GM19193 (cell line): ENCODE measurements around the gene BLOC1S2.

Experiments used
- POLR2A ChIP-seq: IDR thresholded peaks from 4 replicates; pipeline ENCODE4 v1.6.1; 2011; ENCODE audit not compliant: insufficient read depth, insufficient read length; ENCODE audit errors: extremely low read depth

The BLOC1S2 gene

DNA sequence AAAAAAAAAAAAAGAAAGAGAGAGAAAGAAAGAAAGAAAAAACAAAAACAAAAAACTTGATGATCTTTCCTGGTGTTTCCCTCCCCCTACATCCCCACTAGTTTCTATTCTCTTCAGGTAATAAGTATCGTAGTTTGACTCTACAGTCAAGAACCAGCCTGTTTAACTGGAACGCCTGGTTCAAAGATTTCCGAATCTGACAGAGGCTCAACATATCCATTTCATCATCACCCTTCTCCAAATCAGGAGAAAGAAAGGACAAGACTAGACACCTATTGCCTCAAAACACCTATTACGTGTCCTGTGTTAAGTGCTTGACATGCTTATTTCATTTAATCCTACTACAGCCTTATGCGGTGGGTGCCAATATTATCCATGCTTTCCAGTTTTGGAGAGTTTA, 20.4 kb upstream of the BLOC1S2 start:
- TF ChIP-seq POLR2A: no peak

DNA sequence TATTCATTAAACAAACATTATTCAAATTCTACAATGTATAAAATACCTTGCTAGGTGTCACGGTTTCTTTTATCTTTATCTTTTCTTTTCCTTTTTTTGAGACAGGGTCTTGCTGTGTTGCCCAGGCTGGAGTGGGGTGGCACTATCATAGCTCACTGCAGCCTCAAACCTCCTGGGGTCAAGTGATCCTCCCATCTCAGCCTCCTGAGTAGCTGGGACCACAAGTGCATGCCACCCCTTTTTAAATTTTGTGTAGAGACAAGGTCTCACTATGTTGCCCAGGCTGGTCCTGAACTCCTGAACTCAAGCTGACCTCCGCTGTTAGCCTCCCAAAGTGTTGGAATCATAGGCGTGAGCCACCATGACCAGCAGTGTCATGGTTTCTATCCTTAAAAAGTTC, 17.9 kb upstream of the BLOC1S2 start:
- no peak for TF ChIP-seq POLR2A

DNA sequence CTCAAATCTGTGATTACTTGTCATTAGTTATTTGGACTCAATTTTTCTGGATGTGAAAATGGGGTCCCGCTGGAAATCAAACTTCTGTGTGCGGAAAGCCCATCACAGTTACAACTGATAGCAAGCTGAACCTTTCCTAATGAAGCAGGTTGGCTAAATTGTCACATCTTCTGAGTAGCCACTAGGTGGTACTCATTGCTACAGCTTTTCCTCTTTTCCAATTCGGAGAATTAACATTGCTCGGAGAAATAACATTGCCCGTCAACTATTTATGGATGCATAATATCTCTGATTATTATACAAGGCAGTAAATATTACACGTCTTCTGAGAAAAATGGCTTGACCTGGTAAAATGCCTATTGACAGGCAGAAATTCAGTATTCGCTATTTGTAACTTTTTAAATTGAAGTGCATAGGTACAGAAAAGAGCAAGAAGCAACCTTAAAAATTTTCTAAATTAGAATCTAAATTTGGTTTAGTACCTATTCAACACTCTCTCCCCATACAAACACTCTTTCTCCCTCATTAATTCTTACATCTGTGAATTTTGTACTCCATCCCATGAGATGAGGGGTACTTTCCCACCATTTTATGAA, 17.3 kb upstream of the BLOC1S2 start:
- no peak for TF ChIP-seq POLR2A

DNA sequence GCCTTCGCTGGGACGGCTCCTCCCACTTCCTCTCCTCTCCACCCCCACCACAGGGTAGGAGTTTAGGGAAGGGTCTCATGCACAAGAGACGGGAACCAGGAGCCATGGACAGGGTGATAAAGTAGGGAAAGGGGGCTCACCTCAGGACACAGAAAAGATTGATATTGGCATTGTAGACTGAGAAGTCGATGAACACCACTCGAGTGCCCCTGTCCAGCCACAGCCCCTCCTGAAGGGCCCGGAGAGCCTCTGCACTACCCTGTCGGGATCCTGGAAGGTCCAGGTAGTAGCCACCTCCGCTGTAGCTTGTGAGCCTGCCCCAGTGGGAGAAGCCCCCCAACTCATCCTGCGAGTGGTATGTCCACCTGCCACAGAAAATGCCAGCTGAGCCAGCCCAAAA, 10.8 kb upstream of the BLOC1S2 start:
- TF ChIP-seq POLR2A: no peak

DNA sequence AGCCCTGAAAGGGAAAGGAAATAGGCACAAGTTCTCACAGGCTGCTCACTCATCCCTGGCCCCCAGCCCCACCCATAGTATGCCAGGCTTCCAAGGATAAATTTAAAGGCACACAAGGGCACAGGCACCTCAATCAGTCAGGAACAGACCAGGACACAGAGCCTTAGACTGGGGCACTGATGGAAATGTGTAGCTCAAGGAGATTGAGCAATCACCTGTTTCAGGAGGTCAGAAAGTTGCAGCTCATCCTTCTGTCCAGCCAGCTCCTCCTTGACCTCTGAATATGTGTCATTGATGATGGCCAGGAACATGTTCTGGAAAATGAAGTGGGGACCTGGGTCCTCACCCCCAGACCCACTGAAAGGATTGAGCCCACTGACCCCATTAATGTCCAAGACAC, 6.6 kb upstream of the BLOC1S2 start:
- TF ChIP-seq POLR2A: no peak

DNA sequence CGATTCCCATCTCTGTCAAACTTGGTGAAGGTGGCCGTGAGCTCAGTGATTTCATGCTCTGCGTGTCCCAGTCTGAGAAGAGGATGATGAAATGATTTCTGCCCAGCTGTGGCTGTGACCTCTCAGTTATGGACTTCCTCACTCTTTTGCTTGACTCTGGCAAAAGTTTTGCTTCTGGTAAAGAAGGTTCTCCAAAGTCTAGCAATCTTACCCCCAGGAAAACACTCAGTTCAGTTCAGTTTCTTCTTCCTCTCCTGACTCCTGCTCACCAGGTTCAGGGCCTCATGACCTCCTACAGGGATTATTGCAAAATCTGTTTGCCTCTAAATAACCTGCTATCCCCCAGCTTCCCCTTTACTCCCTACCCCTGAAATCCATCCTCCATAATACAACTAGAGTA, 4.9 kb upstream of the BLOC1S2 start:
- no peak for TF ChIP-seq POLR2A

DNA sequence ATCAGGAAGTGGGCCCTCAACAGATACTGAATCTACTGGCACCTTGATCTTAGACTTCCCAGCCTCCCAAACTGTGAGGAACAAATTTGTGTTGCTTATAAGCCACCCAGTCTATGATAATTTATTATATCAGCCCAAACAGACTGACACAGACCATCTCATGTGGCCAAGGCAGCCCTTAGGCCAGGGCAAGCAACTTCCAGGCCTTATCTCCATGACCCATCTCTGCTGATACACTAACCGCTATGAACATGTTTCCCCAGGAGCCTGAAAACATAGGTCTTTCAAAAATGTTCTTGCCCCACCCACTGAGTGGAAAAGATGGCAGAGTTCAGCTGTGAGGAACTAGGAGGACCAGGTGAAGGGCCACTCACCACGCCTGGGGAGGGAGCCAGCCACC, 3.2 kb upstream of the BLOC1S2 start:
- TF ChIP-seq POLR2A: no peak

DNA sequence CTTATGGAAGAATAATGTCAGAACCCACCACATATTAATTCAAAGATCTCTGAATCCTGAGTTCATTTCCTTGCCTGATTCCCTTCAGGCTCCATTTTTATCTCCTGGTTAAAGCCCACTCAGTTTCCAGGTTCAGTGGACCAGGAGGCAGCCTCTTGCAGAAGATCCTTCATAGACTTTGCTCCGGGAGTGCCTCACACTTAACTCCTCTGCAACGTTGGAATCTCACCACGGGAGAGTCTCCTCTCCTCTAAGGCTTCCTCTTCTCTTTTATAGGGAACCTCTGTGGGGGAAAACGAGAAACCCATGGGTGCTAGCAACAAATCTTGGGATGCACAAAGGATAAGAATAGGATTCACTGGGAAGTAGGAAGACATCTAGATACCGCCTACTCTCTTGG, 1.7 kb upstream of the BLOC1S2 start:
- TF ChIP-seq POLR2A: no peak

DNA sequence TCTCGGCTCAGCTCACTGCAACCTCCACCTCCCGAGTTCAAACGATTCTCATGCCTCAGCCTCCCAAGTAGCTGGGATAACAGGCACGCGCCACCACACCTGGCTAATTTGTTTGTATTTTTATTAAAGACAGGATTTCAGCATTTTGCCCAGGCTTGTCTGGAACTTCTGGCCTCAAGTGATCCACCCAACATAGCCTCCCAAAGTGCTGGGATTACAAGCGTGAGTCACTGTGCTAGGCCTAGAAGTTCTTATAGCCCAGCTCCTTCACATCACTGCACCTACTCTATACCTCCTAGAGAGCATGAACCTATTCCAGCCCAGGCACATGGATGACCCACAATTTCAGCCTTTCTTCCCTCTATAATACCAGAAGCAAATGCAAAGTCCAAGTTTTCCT, 1.3 kb upstream of the BLOC1S2 start:
- TF ChIP-seq POLR2A: no peak

DNA sequence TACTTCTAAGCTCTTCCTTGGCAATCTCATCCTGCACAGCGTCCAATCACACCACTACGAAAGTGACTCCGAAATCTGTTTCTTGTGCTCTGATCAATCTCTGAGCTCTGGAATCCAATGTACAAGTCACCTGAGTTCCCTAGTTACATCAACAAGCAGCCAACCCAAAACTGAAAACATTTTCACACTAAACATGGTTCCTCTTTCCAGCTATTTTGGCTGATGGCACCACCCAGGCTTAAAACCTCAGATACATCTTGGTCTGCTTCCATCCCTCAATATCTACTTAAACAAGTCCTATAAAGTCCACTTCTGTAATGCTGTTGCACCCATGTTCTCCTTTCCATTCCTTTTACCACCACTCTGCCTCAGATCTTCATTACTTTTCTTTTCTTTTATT, 3.6 kb downstream of the BLOC1S2 start:
- TF ChIP-seq POLR2A: no peak

DNA sequence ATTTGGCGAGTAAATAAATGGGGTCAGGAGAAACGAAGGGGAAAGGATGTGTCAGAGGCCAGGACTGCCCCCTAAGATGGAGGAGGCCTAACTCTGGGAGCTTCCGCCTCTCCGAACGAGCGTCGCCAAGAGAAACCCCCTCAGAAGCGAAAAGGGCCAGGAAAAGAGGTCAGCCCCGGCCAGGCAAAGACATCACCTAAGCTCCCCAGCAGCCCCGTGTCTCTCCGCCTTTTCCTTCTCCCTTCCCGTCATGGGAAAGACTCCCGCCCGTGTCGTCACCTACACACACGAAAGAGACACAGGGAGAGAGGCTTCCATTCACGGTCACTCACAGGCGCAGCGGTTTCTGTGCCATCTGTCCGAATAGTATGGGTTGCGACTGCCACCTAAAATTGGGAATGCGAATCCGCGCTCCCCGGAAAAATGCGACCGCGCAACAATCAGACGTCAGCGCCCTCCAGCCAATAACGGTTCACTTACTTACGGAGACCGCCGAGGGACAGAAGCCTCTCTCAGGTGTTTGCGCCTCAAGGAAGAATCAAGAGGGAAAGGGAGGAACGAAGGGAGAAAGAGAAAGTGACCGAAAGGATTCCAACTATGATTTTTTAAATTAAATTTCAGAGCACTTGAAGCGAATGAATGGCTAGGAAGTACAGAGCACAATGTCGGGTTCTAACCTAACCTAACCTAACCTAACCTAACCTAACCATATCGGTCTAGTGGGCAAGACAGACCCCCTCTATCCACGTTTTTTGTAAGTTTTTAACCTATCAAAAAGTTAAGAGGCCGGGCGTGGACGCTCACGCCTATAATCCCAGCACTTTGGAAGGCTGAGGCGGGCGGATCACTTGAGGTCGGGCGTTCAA, 19.0 kb downstream of the BLOC1S2 start, which contains the start of gene CWF19L1:
TSS of gene CWF19L1 (minus strand) at position 400 of the 866 bp plus-strand sequence. CDS start at position 355, 45 bp downstream.
- TF ChIP-seq POLR2A: no peak

DNA sequence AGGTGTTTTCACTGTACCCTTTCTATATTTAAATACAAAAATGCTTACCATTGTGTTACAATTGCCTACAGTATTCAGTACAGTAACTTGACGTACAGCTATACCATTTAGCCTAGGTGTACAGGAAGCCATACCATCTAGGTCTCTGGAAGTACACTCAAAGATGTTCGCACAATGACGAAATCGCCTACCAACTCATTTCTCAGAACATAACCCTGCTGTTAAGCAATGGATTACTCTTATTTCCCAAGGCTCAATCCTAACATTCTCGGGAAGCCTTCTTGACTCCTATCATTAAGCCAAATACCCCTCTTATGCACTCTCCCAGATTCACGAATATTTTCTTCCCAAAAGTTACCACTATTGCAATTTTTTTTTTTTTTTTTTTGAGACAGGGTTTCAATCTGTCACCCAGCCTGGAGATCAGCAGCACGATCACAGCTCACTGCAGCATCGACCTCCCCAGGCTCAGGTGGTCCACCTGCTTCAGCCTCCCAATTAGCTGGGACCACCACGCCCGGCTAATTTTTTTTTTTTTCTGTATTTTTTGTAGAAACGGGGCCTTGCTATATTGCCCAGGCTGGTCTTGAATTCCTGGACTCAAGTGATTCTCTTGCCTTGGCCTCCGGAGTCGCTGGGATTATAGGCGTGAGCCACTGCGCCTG, 20.5 kb downstream of the BLOC1S2 start:
- TF ChIP-seq POLR2A: no peak

DNA sequence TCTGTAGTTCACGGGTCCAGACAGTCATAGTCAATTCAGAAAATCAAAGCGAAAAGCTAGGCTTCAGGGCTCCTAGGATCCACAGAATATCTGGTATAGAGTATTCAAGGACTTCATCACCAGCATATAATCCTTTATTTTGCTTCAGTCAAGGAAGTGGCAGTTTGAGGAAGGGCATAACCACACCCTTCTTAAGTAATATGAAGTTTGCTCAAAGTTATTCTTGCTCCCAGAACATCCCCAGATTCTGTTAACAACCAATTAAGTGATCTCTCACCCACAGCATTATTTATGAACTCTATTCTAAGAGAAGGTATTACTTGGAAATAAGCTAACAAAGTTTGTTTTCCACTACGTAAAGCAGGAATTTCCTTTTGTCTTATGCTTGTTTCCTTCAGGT, 32.3 kb downstream of the BLOC1S2 start:
- TF ChIP-seq POLR2A: no peak

DNA sequence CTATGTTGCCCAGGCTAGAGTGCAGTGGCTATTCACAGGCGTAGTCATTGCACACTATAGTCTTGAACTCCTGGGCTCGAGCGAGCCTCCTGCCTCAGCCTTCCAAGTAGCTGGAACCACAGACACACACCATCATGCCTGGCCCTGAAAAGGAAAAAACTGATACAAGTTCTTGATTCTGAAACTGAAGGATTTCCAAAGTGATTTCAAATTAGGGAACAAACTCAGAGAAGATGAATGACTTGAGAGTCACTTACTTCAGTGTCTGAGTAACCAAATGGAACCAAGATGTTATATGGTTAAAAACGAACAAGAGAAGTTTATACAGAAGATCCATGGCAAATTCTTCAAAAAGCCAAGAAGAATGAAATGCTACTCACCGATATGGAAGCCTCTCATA, 33.4 kb downstream of the BLOC1S2 start:
- TF ChIP-seq POLR2A: no peak

DNA sequence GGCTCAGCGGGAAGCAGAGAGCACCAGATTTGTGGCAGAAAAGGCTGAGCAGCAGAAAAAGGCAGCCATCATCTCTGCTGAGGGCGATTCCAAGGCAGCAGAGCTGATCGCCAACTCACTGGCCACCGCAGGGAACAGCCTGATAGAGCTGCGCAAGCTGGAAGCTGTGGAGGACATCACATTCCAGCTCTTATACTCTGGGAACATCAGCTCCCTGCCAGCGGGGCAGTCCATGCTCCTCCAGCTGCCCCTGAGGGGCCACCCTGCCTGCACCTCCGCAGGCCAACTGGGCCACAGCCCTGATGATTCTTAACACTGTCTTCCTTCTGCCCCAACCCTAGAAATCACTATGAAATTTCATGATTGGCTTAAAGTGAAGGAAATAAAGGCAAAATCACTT, 37.7 kb downstream of the BLOC1S2 start:
- TF ChIP-seq POLR2A: no peak
